ENCODE measurements around the gene LILRB1.

DNA sequence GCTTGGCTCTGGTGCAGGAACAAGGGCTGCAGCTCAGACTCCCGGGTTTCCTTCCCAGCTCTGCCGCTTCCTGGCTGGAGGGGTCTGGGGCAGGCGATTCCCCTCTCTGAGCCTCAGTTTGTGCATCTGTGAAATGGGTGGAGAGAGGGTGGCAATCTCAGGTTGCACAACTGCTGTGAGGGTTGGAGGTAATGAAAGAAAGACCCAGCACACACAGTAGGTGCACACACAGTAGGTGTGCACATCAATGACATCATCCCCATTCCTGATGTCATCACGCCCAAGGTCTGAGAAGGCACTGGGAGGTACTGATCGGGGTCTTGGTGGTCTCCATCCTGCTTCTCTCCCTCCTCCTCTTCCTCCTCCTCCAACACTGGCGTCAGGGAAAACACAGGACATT lies 35.2 kb downstream of the LILRB1 start:
- no peak for TF ChIP-seq POLR2A (IDR thresholded peaks at IDR 0.05)
- TF ChIP-seq, protein P1, sequence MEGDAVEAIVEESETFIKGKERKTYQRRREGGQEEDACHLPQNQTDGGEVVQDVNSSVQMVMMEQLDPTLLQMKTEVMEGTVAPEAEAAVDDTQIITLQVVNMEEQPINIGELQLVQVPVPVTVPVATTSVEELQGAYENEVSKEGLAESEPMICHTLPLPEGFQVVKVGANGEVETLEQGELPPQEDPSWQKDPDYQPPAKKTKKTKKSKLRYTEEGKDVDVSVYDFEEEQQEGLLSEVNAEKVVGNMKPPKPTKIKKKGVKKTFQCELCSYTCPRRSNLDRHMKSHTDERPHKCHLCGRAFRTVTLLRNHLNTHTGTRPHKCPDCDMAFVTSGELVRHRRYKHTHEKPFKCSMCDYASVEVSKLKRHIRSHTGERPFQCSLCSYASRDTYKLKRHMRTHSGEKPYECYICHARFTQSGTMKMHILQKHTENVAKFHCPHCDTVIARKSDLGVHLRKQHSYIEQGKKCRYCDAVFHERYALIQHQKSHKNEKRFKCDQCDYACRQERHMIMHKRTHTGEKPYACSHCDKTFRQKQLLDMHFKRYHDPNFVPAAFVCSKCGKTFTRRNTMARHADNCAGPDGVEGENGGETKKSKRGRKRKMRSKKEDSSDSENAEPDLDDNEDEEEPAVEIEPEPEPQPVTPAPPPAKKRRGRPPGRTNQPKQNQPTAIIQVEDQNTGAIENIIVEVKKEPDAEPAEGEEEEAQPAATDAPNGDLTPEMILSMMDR (IDR thresholded peaks at IDR 0.05) = no peak

Measured in gastroesophageal sphincter (tissue), 3 donors.